Fibroblast of lung (primary cell): ENCODE data around the gene STAT4.

Experiments used
- CTCF ChIP-seq, 2 donors: IDR thresholded peaks in 1 of 2; conservative IDR thresholded peaks in 1 of 2; 1 replicate in 1 of 2; 2 replicates in 1 of 2; pipeline ENCODE4 v1.5.1; 2011 to 2012; ENCODE audit warnings: low read length in 2 of 2, control low read depth in 1 of 2, inconsistent platforms in 1 of 2, low read depth in 1 of 2, mild to moderate bottlenecking in 1 of 2
- EZH2 ChIP-seq: IDR thresholded peaks from 2 replicates; pipeline ENCODE4 v1.5.1; 2012; ENCODE audit warnings: low read length, control low read depth, mild to moderate bottlenecking; ENCODE audit errors: missing control alignments

GRCh38 chr2:191174442-191174841, 23.6 kb upstream of the STAT4 start:
- TF ChIP-seq CTCF (conservative IDR thresholded peaks at IDR 0.05 in 1 of 2, IDR thresholded peaks at IDR 0.05 in 1 of 2; ENCODE audit: low read depth in 1 of 2, low read length in 2 of 2): no peak
- no peak for TF ChIP-seq EZH2
